ENCODE measurements around the gene AJUBA.
"Not testable (repeated sequence)": the region's sequence is repeated elsewhere in the genome, so short reads cannot be mapped to it uniquely, and the experiment has no call there.

The AJUBA gene

GRCh38 chr14:23005451-23006187 is 23.3 kb upstream of the AJUBA start:
- no peak for DNase-seq

GRCh38 chr14:23004274-23004673 is 21.9 kb upstream of the AJUBA start:
- not testable (repeated sequence) for DNase-seq

- DNase-seq, result no peak
Observed at GRCh38 chr14:23002592-23002991, 20.2 kb upstream of the AJUBA start.

- no peak for DNase-seq
Observed at GRCh38 chr14:23000860-23001259, 18.5 kb upstream of the AJUBA start.

- no peak for DNase-seq
Observed at GRCh38 chr14:22998329-22999012, 16.1 kb upstream of the AJUBA start.

GRCh38 chr14:22997676-22998323 is 15.4 kb upstream of the AJUBA start:
- peak; percentile 49 for DNase-seq

- DNase-seq, result peak; percentile 97
Observed at GRCh38 chr14:22996768-22997654, 14.7 kb upstream of the AJUBA start.

- DNase-seq, result no peak
Observed at GRCh38 chr14:22995889-22996625, 13.7 kb upstream of the AJUBA start.

GRCh38 chr14:22994762-22995275 is 12.5 kb upstream of the AJUBA start:
- peak; percentile 38 for DNase-seq

GRCh38 chr14:22993517-22993916 is 11.2 kb upstream of the AJUBA start:
- DNase-seq, result no peak

GRCh38 chr14:22991852-22992251 is 9.5 kb upstream of the AJUBA start:
- no peak for DNase-seq

GRCh38 chr14:22987291-22987690 is 4.9 kb upstream of the AJUBA start:
- DNase-seq, result no peak

- DNase-seq, result peak; percentile 38
Observed at GRCh38 chr14:22986508-22987054, 4.2 kb upstream of the AJUBA start.

- DNase-seq, result no peak
Observed at GRCh38 chr14:22985894-22986507, 3.6 kb upstream of the AJUBA start.

- DNase-seq, result no peak
Observed at GRCh38 chr14:22984959-22985658, 2.8 kb upstream of the AJUBA start.

- DNase-seq, result no peak
Observed at GRCh38 chr14:22981876-22982476, 375 bp downstream of the AJUBA start.

- no peak for DNase-seq
Observed at GRCh38 chr14:22981090-22981875, 1.1 kb downstream of the AJUBA start.

GRCh38 chr14:22980672-22981089 is 1.7 kb downstream of the AJUBA start:
- no peak for DNase-seq

GRCh38 chr14:22979748-22980392 is 2.5 kb downstream of the AJUBA start:
- DNase-seq, result no peak
